Measurements from ENCODE around the gene CLNK.

CLNK gene

GRCh38 chr4:10691651-10692050, 7.1 kb upstream of the CLNK start:
- Histone ChIP-seq H3K36me3 (no peaks in the 10 kb centered on the region), H3K9ac (no peak overlapping the region), H3K4me3 (no peak overlapping the region), H3K27ac (no peak overlapping the region), H3K27me3 (no peaks in the 10 kb centered on the region), H3K4me2 (no peak overlapping the region), H3K4me1 (peaks cover 0 to 12% (median 3%) of the 10 kb centered on the region in 10 experiments; a peak in 8 of 20 replicates), H4K20me1 (no peaks in the 10 kb centered on the region), H3K9me3 (replicated peaks in 1 of 11) (no peaks in the 10 kb centered on the region)
- no peak for TF ChIP-seq Cebpa-rat (IDR thresholded peaks at IDR 0.05)

GRCh38 chr4:10690185-10690907, 5.8 kb upstream of the CLNK start:
- Histone ChIP-seq H3K27me3 (no peaks in the 10 kb centered on the region), H3K9me3 (replicated peaks in 1 of 11) (no peaks in the 10 kb centered on the region), H3K9ac (no peak overlapping the region), H3K36me3 (no peaks in the 10 kb centered on the region), H3K4me2 (peak overlapping the region in 5 of 11 experiments; percentile 23 to 66 (median 48); a peak in 9 of 22 replicates), H3K27ac (peak overlapping the region in 2 of 11 experiments; percentile 13 to 32; a peak in 1 of 22 replicates), H3K4me3 (no peak overlapping the region), H4K20me1 (no peaks in the 10 kb centered on the region), H3K4me1 (peaks cover 0 to 12% (median 3%) of the 10 kb centered on the region in 10 experiments; a peak in 8 of 20 replicates)
- no peak for TF ChIP-seq Cebpa-rat (IDR thresholded peaks at IDR 0.05)

- no peaks in the 10 kb centered on the region for H3K9me3 ChIP-seq (replicated peaks in 1 of 11)
- TF ChIP-seq Cebpa-rat (IDR thresholded peaks at IDR 0.05): no peak
- no peak overlapping the region for H3K4me3 ChIP-seq
- H4K20me1 ChIP-seq: no peaks in the 10 kb centered on the region
- H3K9ac ChIP-seq: no peak overlapping the region
- H3K4me1 ChIP-seq: peaks cover 0 to 12% (median 3%) of the 10 kb centered on the region in 10 experiments; a peak in 8 of 20 replicates
- no peak overlapping the region for H3K27ac ChIP-seq
- no peak overlapping the region for H3K4me2 ChIP-seq
- H3K36me3 ChIP-seq: no peaks in the 10 kb centered on the region
- H3K27me3 ChIP-seq: no peaks in the 10 kb centered on the region
Observed at GRCh38 chr4:10688846-10689245, 4.3 kb upstream of the CLNK start.

- H3K27ac ChIP-seq: no peak overlapping the region
Observed at GRCh38 chr4:10688022-10688421, 3.5 kb upstream of the CLNK start.

GRCh38 chr4:10687526-10687925, 3.0 kb upstream of the CLNK start:
- peaks cover 0 to 12% (median 3%) of the 10 kb centered on the region in 10 experiments; a peak in 8 of 20 replicates for H3K4me1 ChIP-seq
- no peaks in the 10 kb centered on the region for H3K36me3 ChIP-seq
- no peaks in the 10 kb centered on the region for H3K9me3 ChIP-seq (replicated peaks in 1 of 11)
- no peak overlapping the region for H3K9ac ChIP-seq
- no peaks in the 10 kb centered on the region for H4K20me1 ChIP-seq
- H3K27ac ChIP-seq: no peak overlapping the region
- no peak overlapping the region for H3K4me2 ChIP-seq
- TF ChIP-seq Cebpa-rat (IDR thresholded peaks at IDR 0.05): no peak
- H3K4me3 ChIP-seq: no peak overlapping the region
- no peaks in the 10 kb centered on the region for H3K27me3 ChIP-seq

More at GRCh38 chr4:10688022-10688421, 3.5 kb upstream of the CLNK start:
- Histone ChIP-seq H3K4me1 (peaks cover 0 to 12% (median 3%) of the 10 kb centered on the region in 10 experiments; a peak in 8 of 20 replicates), H3K9me3 (replicated peaks in 1 of 11) (no peaks in the 10 kb centered on the region), H3K9ac (no peak overlapping the region), H3K4me3 (no peak overlapping the region), H3K4me2 (no peak overlapping the region), H4K20me1 (no peaks in the 10 kb centered on the region), H3K27me3 (no peaks in the 10 kb centered on the region), H3K36me3 (no peaks in the 10 kb centered on the region)
- TF ChIP-seq Cebpa-rat (IDR thresholded peaks at IDR 0.05): no peak

GRCh38 chr4:10682397-10682796, 2.2 kb downstream of the CLNK start:
- no peaks in the 10 kb centered on the region for H3K27me3 ChIP-seq
- no peak overlapping the region for H3K27ac ChIP-seq
- TF ChIP-seq Cebpa-rat (IDR thresholded peaks at IDR 0.05): no peak
- H3K4me2 ChIP-seq: no peak overlapping the region
- H4K20me1 ChIP-seq: no peaks in the 10 kb centered on the region
- H3K4me3 ChIP-seq: no peak overlapping the region
- no peak overlapping the region for H3K9ac ChIP-seq
- no peaks in the 10 kb centered on the region for H3K4me1 ChIP-seq
- no peaks in the 10 kb centered on the region for H3K36me3 ChIP-seq
- peaks cover 0 to 8% (median 4%) of the 10 kb centered on the region in 11 experiments; a peak in 16 of 22 replicates for H3K9me3 ChIP-seq (replicated peaks in 1 of 11)

- Histone ChIP-seq H3K9me3 (replicated peaks in 1 of 11) (peaks cover 0 to 26% (median 11%) of the 10 kb centered on the region in 11 experiments; a peak in 16 of 22 replicates), H3K36me3 (no peaks in the 10 kb centered on the region), H3K27me3 (no peaks in the 10 kb centered on the region), H4K20me1 (no peaks in the 10 kb centered on the region), H3K4me3 (no peak overlapping the region), H3K9ac (no peak overlapping the region), H3K27ac (no peak overlapping the region), H3K4me2 (no peak overlapping the region), H3K4me1 (peaks cover 0 to 21% (median 5%) of the 10 kb centered on the region in 10 experiments; a peak in 7 of 20 replicates)
- TF ChIP-seq Cebpa-rat (IDR thresholded peaks at IDR 0.05): no peak
Observed at GRCh38 chr4:10677796-10678497, 6.6 kb downstream of the CLNK start.

GRCh38 chr4:10673817-10674369, 10.7 kb downstream of the CLNK start:
- Histone ChIP-seq H3K9ac (no peak overlapping the region), H3K27me3 (no peaks in the 10 kb centered on the region), H3K4me3 (no peak overlapping the region), H3K9me3 (replicated peaks in 1 of 11) (peaks cover 0 to 26% (median 11%) of the 10 kb centered on the region in 11 experiments; a peak in 16 of 22 replicates), H3K4me1 (peaks cover 0 to 34% (median 14%) of the 10 kb centered on the region in 10 experiments; a peak in 13 of 20 replicates), H4K20me1 (no peaks in the 10 kb centered on the region), H3K4me2 (no peak overlapping the region), H3K27ac (no peak overlapping the region), H3K36me3 (no peaks in the 10 kb centered on the region)
- TF ChIP-seq Cebpa-rat (IDR thresholded peaks at IDR 0.05): no peak

- no peak overlapping the region for H3K9ac ChIP-seq
- H3K4me1 ChIP-seq: peaks cover 0 to 34% (median 14%) of the 10 kb centered on the region in 10 experiments; a peak in 13 of 20 replicates
- no peaks in the 10 kb centered on the region for H3K36me3 ChIP-seq
- TF ChIP-seq Cebpa-rat (IDR thresholded peaks at IDR 0.05): no peak
- peaks cover 0 to 18% (median 7%) of the 10 kb centered on the region in 11 experiments; a peak in 16 of 22 replicates for H3K9me3 ChIP-seq (replicated peaks in 1 of 11)
- no peak overlapping the region for H3K4me3 ChIP-seq
- H3K4me2 ChIP-seq: no peak overlapping the region
- no peak overlapping the region for H3K27ac ChIP-seq
- H4K20me1 ChIP-seq: no peaks in the 10 kb centered on the region
- H3K27me3 ChIP-seq: no peaks in the 10 kb centered on the region
Observed at GRCh38 chr4:10672379-10672778, 12.2 kb downstream of the CLNK start.

Measured in BLaER1 treated with 17β-estradiol and CSF1 and Interleukin-3, amounts not matched to agents 10 nM and 100 nM (cell line).